Measurements from ENCODE around the gene TTC16. TPM values are rescaled to one million over a fixed set of nuclear protein-coding genes. Genes with fewer than 3 reads are reported as not detected.

TTC16 gene
- under 1 TPM; 0.08 to 0.38 (median 0.24) TPM for polyA plus RNA-seq (ENCODE audit: insufficient read length in 4 of 4)

GRCh38 chr9:127715470-127716337, at the start of gene TTC16, which contains the start of gene PTRH1:
Gene TTC16 (plus strand): TSS chr9:127716079. CDS start chr9:127716146, 67 bp downstream.
Gene PTRH1 (minus strand): TSS chr9:127715663. CDS start chr9:127715639, 24 bp downstream.
- peak; percentile 84 to 93 (median 90) for DNase-seq (ENCODE audit: low read depth in 4 of 4, low spot score in 3 of 4)

GRCh38 chr9:127667127-127667844, 48.6 kb upstream of the TTC16 start:
- DNase-seq (ENCODE audit: low read depth in 4 of 4, low spot score in 3 of 4) = no peak

GRCh38 chr9:127667906-127668305, 48.0 kb upstream of the TTC16 start:
- no peak for DNase-seq (ENCODE audit: low read depth in 4 of 4, low spot score in 3 of 4)

- DNase-seq (ENCODE audit: low read depth in 4 of 4, low spot score in 3 of 4) = no peak
Observed at GRCh38 chr9:127673234-127673633, 42.6 kb upstream of the TTC16 start.

- DNase-seq (ENCODE audit: low read depth in 4 of 4, low spot score in 3 of 4) = no peak
Observed at GRCh38 chr9:127676638-127677037, 39.2 kb upstream of the TTC16 start.

GRCh38 chr9:127679506-127679905, 36.4 kb upstream of the TTC16 start:
- DNase-seq (ENCODE audit: low read depth in 4 of 4, low spot score in 3 of 4) = no peak

GRCh38 chr9:127680226-127680625, 35.7 kb upstream of the TTC16 start:
- DNase-seq (ENCODE audit: low read depth in 4 of 4, low spot score in 3 of 4) = no peak

GRCh38 chr9:127680846-127681245, 35.0 kb upstream of the TTC16 start:
- DNase-seq (ENCODE audit: low read depth in 4 of 4, low spot score in 3 of 4) = no peak

GRCh38 chr9:127682351-127683136, 33.3 kb upstream of the TTC16 start:
- DNase-seq (ENCODE audit: low read depth in 4 of 4, low spot score in 3 of 4) = no peak

- no peak for DNase-seq (ENCODE audit: low read depth in 4 of 4, low spot score in 3 of 4)
Observed at GRCh38 chr9:127683723-127684122, 32.2 kb upstream of the TTC16 start.

GRCh38 chr9:127684576-127684975, 31.3 kb upstream of the TTC16 start:
- DNase-seq (ENCODE audit: low read depth in 4 of 4, low spot score in 3 of 4) = no peak

GRCh38 chr9:127686461-127687393, 29.2 kb upstream of the TTC16 start:
- no peak for DNase-seq (ENCODE audit: low read depth in 4 of 4, low spot score in 3 of 4)

- DNase-seq (ENCODE audit: low read depth in 4 of 4, low spot score in 3 of 4) = no peak
Observed at GRCh38 chr9:127689329-127690000, 26.4 kb upstream of the TTC16 start.

GRCh38 chr9:127690735-127691134, 25.1 kb upstream of the TTC16 start:
- DNase-seq (ENCODE audit: low read depth in 4 of 4, low spot score in 3 of 4) = no peak

- DNase-seq (ENCODE audit: low read depth in 4 of 4, low spot score in 3 of 4) = no peak
Observed at GRCh38 chr9:127692071-127692470, 23.8 kb upstream of the TTC16 start.

- DNase-seq (ENCODE audit: low read depth in 4 of 4, low spot score in 3 of 4) = no peak
Observed at GRCh38 chr9:127693143-127693542, 22.7 kb upstream of the TTC16 start.

- DNase-seq (ENCODE audit: low read depth in 4 of 4, low spot score in 3 of 4) = no peak
Observed at GRCh38 chr9:127693697-127694096, 22.2 kb upstream of the TTC16 start.

GRCh38 chr9:127694890-127695720, 20.8 kb upstream of the TTC16 start:
- DNase-seq (ENCODE audit: low read depth in 4 of 4, low spot score in 3 of 4) = no peak

All from left renal pelvis (tissue), 4 donors.